SJCRH30 (cell line): Measurements from ENCODE around the gene TMSB4X. TPM values are rescaled to one million over a fixed set of nuclear protein-coding genes. Genes with fewer than 3 reads are reported as not detected.
A peak's percentile ranks its signal among the peaks of the same experiment; 100 is the strongest.

Experiments
- DNase-seq, 2 experiments: peaks; one replicate each; pipeline ENCODE4 v3.0.0-alpha.2; 2015 to 2020
- H3K27ac ChIP-seq: fragments of 250-450 bp; sonication (Bioruptor Pico); 2 replicates; pipeline ENCODE4 v1.5.1; 2020; ENCODE audit warnings: mild to moderate bottlenecking, moderate library complexity
- H3K27me3 ChIP-seq: fragments of 250-450 bp; sonication (Bioruptor Pico); 2 replicates; pipeline ENCODE4 v1.5.1; 2020; ENCODE audit warnings: mild to moderate bottlenecking, moderate library complexity
- H3K36me3 ChIP-seq: fragments of 250-450 bp; sonication (Bioruptor Pico); 2 replicates; pipeline ENCODE4 v1.5.1; 2020; ENCODE audit warnings: mild to moderate bottlenecking, moderate library complexity
- H3K4me1 ChIP-seq: fragments of 250-450 bp; sonication (Bioruptor Pico); 2 replicates; pipeline ENCODE4 v1.5.1; 2020; ENCODE audit warnings: mild to moderate bottlenecking, moderate library complexity
- H3K4me3 ChIP-seq: fragments of 250-450 bp; sonication (Bioruptor Pico); 2 replicates; pipeline ENCODE4 v1.5.1; 2020; ENCODE audit warnings: mild to moderate bottlenecking, moderate library complexity
- H3K9me3 ChIP-seq: fragments of 250-450 bp; sonication (Bioruptor Pico); replicated peaks from 2 replicates; pipeline ENCODE4 v1.5.1; 2020; ENCODE audit warnings: mild to moderate bottlenecking, moderate library complexity
- total RNA-seq: library from RNA; depleted of rRNA; stranded (reverse); fragments of >200 nt; shearing (Covaris generic); gene quantifications from 2 replicates; pipeline ENCODE4 v1.2.3, GENCODE V29; 2014

TMSB4X gene
- total RNA-seq, 1 experiment from 2014 or later = 1,274 TPM

- DNase-seq = peak; percentile 41 to 70
Observed at GRCh38 chrX:12988797-12989196, 13.9 kb downstream of the TMSB4X start.

GRCh38 chrX:12989461-12989860 lies 14.6 kb downstream of the TMSB4X start:
- Histone ChIP-seq H3K27me3 (no peaks in the 10 kb centered on the region), H3K4me3 (no peak overlapping the region), H3K4me1 (peaks cover 26% of the 10 kb centered on the region), H3K27ac (peak overlapping the region; percentile 48), H3K36me3 (no peaks in the 10 kb centered on the region), H3K9me3 (no peaks in the 10 kb centered on the region; the same call in 1 of the 2 replicates)
- DNase-seq = no peak

More at GRCh38 chrX:12988797-12989196, 13.9 kb downstream of the TMSB4X start:
- Histone ChIP-seq H3K27me3 (no peaks in the 10 kb centered on the region), H3K4me3 (peak overlapping the region; percentile 33), H3K4me1 (peaks cover 32% of the 10 kb centered on the region), H3K27ac (peak overlapping the region; percentile 48), H3K36me3 (no peaks in the 10 kb centered on the region), H3K9me3 (no peaks in the 10 kb centered on the region; the same call in 1 of the 2 replicates)

DNA sequence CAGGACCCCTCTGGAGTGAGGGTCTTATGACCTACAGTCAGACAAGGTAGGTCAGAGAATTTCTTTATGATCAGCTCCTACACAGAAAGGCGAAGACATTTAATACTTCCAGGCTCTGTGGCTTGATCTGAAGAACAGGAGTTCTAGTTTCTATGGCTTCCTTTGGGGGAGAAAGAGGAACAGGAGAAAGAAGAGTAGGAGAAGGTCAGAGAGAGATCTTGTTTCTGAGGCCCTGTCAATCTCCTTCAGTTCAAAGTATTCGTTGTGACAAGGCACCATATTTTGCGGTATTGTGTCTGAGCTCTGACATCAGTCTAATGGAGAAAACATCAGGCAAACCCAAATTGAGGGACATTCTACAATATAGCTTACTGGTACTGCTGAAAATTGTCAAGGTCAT lies 16.7 kb downstream of the TMSB4X start:
- peaks cover 18% of the 10 kb centered on the region for H3K4me1 ChIP-seq
- no peaks in the 10 kb centered on the region; the same call in 1 of the 2 replicates for H3K9me3 ChIP-seq
- no peaks in the 10 kb centered on the region for H3K27me3 ChIP-seq
- H3K4me3 ChIP-seq = no peak overlapping the region
- H3K36me3 ChIP-seq = no peaks in the 10 kb centered on the region
- H3K27ac ChIP-seq = no peak overlapping the region
- no peak for DNase-seq

DNA sequence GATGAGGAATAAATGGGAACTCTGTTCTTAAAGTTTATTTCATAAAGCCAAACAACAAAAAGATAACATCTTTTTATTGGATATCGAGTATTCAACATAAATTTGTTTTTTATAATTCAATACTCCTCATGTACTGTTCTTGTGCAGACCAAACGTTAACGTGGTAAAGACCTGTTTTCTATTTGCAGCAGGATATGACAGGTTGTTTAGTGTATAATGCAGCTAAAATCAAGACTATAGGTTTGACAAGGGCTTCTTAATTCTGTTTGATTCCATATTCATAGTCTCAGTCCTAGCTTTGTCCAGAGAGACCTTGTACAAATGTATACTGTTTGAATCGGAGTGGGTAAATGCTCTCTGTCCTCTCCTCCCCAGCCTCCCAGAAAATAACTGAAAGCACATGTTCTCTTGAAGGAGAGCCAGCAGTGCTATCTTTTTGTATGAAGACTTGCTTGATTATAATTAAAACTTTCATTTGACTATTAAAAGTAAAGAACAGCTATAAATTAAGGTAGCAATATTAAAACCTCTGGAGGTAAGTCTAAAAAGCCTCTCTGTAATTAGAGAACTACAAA lies 17.7 kb downstream of the TMSB4X start:
- DNase-seq = no peak
- Histone ChIP-seq H3K9me3 (no peaks in the 10 kb centered on the region), H3K27me3 (no peaks in the 10 kb centered on the region), H3K36me3 (no peaks in the 10 kb centered on the region), H3K4me3 (no peak overlapping the region), H3K4me1 (peaks cover 16% of the 10 kb centered on the region), H3K27ac (no peak overlapping the region)

GRCh38 chrX:12993826-12994225 lies 18.9 kb downstream of the TMSB4X start:
- DNase-seq = no peak
- H3K27me3 ChIP-seq = no peaks in the 10 kb centered on the region
- H3K36me3 ChIP-seq = no peaks in the 10 kb centered on the region
- no peaks in the 10 kb centered on the region for H3K9me3 ChIP-seq
- H3K27ac ChIP-seq = no peak overlapping the region
- peaks cover 10% of the 10 kb centered on the region for H3K4me1 ChIP-seq
- H3K4me3 ChIP-seq = no peak overlapping the region

- DNase-seq = no peak
- Histone ChIP-seq H3K4me1 (peaks cover 5% of the 10 kb centered on the region), H3K27me3 (no peaks in the 10 kb centered on the region), H3K36me3 (no peaks in the 10 kb centered on the region), H3K9me3 (no peaks in the 10 kb centered on the region), H3K4me3 (no peak overlapping the region), H3K27ac (no peak overlapping the region)
Observed at GRCh38 chrX:12994321-12994720, 19.4 kb downstream of the TMSB4X start.

GRCh38 chrX:12996934-12997435 lies 22.1 kb downstream of the TMSB4X start:
- H3K4me1 ChIP-seq = no peaks in the 10 kb centered on the region
- DNase-seq = no peak
- no peak overlapping the region for H3K4me3 ChIP-seq

GRCh38 chrX:12997906-12998687 lies 23.2 kb downstream of the TMSB4X start:
- H3K36me3 ChIP-seq = no peaks in the 10 kb centered on the region
- DNase-seq = no peak
- no peaks in the 10 kb centered on the region for H3K9me3 ChIP-seq
- H3K4me1 ChIP-seq = no peaks in the 10 kb centered on the region
- H3K27me3 ChIP-seq = no peaks in the 10 kb centered on the region
- no peak overlapping the region for H3K27ac ChIP-seq
- no peak overlapping the region for H3K4me3 ChIP-seq

More at GRCh38 chrX:12996934-12997435, 22.1 kb downstream of the TMSB4X start:
- H3K9me3 ChIP-seq = no peaks in the 10 kb centered on the region
- H3K27me3 ChIP-seq = no peaks in the 10 kb centered on the region
- H3K27ac ChIP-seq = no peak overlapping the region
- H3K36me3 ChIP-seq = no peaks in the 10 kb centered on the region

- H3K27me3 ChIP-seq = no peaks in the 10 kb centered on the region
- no peak overlapping the region for H3K27ac ChIP-seq
- no peaks in the 10 kb centered on the region for H3K4me1 ChIP-seq
- H3K9me3 ChIP-seq = no peaks in the 10 kb centered on the region
- no peak for DNase-seq
- no peak overlapping the region for H3K4me3 ChIP-seq
- no peaks in the 10 kb centered on the region for H3K36me3 ChIP-seq
Observed at GRCh38 chrX:12999422-12999821, 24.5 kb downstream of the TMSB4X start.

GRCh38 chrX:13000301-13000811 lies 25.4 kb downstream of the TMSB4X start:
- no peaks in the 10 kb centered on the region for H3K27me3 ChIP-seq
- H3K4me1 ChIP-seq = no peaks in the 10 kb centered on the region
- DNase-seq = no peak
- no peaks in the 10 kb centered on the region for H3K9me3 ChIP-seq
- no peaks in the 10 kb centered on the region for H3K36me3 ChIP-seq
- H3K27ac ChIP-seq = no peak overlapping the region
- H3K4me3 ChIP-seq = no peak overlapping the region

GRCh38 chrX:13001097-13001496 lies 26.2 kb downstream of the TMSB4X start:
- Histone ChIP-seq H3K36me3 (no peaks in the 10 kb centered on the region), H3K4me3 (no peak overlapping the region), H3K9me3 (no peaks in the 10 kb centered on the region), H3K27me3 (no peaks in the 10 kb centered on the region), H3K4me1 (no peaks in the 10 kb centered on the region), H3K27ac (no peak overlapping the region)
- DNase-seq = no peak

DNA sequence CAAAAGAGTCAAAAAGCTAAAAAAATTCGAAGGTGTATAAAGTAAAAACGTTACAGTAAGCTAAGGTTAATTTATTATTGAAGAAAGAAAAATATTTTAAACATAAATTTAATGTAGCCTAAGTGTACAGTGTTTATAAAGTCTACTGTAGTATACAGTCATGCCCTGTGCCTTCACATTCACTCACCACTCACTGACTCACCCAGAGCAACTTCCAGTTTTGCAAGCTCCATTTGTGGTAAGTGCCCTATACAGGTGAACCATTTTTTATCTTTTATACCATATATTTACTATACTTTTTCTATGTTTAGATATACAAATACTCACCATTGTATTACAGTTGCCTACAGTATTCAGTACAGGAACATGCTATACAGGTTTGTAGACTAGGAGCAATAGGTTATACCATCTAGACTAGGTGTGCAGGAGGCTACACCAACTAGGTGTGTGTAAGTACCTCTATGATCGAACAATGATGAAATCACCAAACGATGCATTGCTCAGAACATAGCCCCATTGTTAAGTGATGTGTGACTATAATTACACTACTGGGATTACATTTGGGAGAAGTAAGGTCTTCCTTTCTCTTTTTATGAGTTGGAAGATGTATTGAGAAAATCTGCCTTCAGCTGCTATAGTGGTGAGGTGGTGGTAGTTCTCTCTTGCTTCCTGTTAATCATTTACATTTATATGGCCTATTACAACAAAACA lies 27.2 kb downstream of the TMSB4X start:
- Histone ChIP-seq H3K27ac (no peak overlapping the region), H3K4me3 (no peak overlapping the region), H3K9me3 (no peaks in the 10 kb centered on the region), H3K4me1 (no peaks in the 10 kb centered on the region), H3K36me3 (no peaks in the 10 kb centered on the region), H3K27me3 (no peaks in the 10 kb centered on the region)
- no peak for DNase-seq

DNA sequence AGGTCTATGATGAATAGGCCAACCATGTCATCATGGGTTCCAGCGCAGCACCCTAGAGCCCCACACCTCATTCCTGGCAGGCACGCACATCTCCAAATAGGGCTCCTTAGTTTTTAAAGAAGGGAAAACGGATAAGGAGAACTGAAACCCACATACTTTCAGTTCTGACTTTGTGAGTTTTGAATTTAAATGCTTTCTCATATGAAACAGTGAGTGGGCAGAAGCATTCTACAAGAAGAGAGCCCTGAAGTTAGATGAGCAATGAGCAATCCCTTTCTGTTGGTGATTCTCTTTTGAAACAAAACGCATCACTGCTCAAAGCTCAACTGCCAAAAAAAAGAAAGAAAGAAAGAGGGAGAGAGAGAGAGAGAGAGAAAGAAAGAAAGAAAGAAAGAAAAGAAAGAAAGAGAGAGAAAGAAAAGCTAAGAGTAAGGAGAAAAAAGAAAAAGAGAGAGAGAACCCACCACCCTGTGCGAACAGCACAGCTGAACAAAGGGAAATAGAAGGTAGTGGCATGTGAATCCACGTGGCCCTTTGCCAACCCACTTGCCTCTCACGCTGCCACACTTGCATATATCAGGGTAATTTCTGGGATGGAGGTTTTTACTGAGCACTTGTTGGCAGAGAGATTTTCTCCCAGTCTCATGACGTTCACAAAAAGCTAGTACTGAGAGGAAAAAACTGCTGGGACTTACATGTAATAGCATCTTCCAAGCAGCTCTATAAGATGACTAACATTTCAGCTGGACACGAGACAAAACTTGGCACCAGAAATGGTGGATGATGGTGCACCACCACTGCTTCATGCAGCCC lies 31.0 kb downstream of the TMSB4X start:
- H3K27ac ChIP-seq = no peak overlapping the region
- H3K36me3 ChIP-seq = no peaks in the 10 kb centered on the region
- DNase-seq = no peak
- no peaks in the 10 kb centered on the region for H3K27me3 ChIP-seq
- no peaks in the 10 kb centered on the region for H3K9me3 ChIP-seq
- peaks cover 31% of the 10 kb centered on the region for H3K4me1 ChIP-seq
- H3K4me3 ChIP-seq = no peak overlapping the region

DNA sequence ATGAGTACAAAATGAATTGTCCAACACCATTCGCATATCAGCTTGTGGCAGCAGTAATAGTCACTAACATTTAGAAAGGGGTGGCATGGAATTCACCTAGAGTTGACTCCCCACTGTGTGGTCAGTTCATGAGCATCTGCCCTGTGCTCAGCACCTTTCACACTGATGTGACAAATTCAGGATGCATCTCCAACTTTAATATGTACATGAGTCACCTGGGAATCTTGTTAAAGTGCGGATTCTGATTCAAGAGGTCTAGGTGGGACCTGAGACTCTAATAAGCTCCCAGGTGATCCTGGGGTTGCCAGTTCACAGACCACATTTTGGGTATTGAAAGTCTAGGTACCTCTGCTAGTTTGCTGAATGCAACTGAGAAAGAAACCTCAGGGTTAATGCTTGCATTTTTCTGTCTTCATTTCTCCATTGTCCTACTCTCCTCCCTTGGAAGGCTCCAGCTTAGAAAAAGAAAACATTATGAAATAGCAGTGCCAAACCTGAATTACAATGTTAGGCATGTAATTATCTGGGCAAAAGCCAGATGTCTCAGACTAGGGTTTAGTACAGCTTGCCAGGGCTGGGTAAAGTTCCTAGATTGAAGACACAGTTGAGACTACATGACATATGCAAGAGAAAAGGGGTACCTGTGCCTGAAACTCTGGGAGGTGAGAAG lies 32.7 kb downstream of the TMSB4X start:
- H3K27ac ChIP-seq = no peak overlapping the region
- no peak overlapping the region for H3K4me3 ChIP-seq
- no peak for DNase-seq
- no peaks in the 10 kb centered on the region for H3K27me3 ChIP-seq
- H3K9me3 ChIP-seq = no peaks in the 10 kb centered on the region
- H3K4me1 ChIP-seq = peaks cover 34% of the 10 kb centered on the region
- H3K36me3 ChIP-seq = no peaks in the 10 kb centered on the region
